ENCODE data around the gene CDK16. TPM values are rescaled to one million over a fixed set of nuclear protein-coding genes. Genes with fewer than 3 reads are reported as not detected.

Gene CDK16
- total and polyA plus RNA-seq, 2 of the 13 experiments (the other 11 are each of a cell fraction or from before 2014, with no cell fraction given): 64.5 to 225 TPM

DNA sequence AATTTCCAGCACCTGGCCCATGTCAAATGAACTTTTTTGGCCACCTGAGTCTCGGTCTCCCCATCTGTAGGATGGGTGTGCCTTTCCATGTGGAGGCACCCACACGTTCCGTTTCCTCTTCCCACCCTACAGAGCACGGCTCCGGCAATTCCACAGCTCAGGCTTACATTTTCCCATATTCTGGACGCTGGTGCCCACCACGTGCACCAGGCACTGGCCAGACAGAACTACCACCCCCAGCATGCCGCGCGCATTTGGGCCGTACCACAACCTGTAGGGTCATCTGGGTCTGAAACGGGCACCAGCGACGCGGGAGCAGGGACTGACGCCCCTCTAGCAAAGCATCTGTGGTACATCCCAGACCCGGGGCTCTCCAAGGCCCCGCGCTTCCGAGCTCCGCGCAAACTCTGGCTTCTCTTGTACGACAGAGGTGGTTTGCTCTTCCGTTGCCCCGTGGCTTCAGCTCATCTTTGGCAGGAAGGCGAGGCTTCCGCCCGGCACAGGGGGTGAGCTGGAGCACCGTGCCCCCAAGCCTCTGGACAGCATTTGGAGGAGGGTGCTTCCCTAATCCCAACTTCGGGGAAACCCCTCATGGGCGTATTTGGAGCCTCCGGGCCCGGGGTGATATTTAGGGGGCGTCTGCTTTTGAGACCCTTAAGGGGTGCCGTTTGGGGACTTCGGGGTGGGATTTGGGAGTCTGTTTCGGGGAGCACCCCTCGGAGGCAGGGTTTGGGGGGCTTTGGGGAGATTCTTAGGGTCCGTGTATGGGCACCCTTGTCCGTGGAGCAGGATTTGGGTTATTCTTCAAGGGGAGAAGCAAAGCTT lies 27.8 kb upstream of the CDK16 start (continued):
- TF ChIP-seq MIXL1 (CRISPR knock-in tag; IDR thresholded peaks at IDR 0.05): no peak
- peak; percentile 76 for TF ChIP-seq CREM (IDR thresholded peaks at IDR 0.05)
- TF ChIP-seq CREM (CRISPR knock-in tag; IDR thresholded peaks at IDR 0.05): no peak
- peak; percentile 65 for TF ChIP-seq ZFY (CRISPR knock-in tag; IDR thresholded peaks at IDR 0.05)
- TF ChIP-seq REPIN1 (CRISPR knock-in tag; IDR thresholded peaks at IDR 0.05; ENCODE audit: borderline replicate concordance, low read depth): peak; percentile 49; the same call in 1 of the 2 replicates
- no peak for TF ChIP-seq ZBTB40 (IDR thresholded peaks at IDR 0.05)
- TF ChIP-seq ZBTB40 (CRISPR knock-in tag; IDR thresholded peaks at IDR 0.05): peak; percentile 37; the same call in 1 of the 2 replicates
- TF ChIP-seq, protein P1, sequence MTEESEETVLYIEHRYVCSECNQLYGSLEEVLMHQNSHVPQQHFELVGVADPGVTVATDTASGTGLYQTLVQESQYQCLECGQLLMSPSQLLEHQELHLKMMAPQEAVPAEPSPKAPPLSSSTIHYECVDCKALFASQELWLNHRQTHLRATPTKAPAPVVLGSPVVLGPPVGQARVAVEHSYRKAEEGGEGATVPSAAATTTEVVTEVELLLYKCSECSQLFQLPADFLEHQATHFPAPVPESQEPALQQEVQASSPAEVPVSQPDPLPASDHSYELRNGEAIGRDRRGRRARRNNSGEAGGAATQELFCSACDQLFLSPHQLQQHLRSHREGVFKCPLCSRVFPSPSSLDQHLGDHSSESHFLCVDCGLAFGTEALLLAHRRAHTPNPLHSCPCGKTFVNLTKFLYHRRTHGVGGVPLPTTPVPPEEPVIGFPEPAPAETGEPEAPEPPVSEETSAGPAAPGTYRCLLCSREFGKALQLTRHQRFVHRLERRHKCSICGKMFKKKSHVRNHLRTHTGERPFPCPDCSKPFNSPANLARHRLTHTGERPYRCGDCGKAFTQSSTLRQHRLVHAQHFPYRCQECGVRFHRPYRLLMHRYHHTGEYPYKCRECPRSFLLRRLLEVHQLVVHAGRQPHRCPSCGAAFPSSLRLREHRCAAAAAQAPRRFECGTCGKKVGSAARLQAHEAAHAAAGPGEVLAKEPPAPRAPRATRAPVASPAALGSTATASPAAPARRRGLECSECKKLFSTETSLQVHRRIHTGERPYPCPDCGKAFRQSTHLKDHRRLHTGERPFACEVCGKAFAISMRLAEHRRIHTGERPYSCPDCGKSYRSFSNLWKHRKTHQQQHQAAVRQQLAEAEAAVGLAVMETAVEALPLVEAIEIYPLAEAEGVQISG (CRISPR knock-in tag; IDR thresholded peaks at IDR 0.05): peak; percentile 69
- peak; percentile 47; the same call in 1 of the 2 replicates for TF ChIP-seq SIN3A (IDR thresholded peaks at IDR 0.05; ENCODE audit: borderline replicate concordance, low read depth, low read length)
- no peak for TF ChIP-seq KDM5B (CRISPR knock-in tag; IDR thresholded peaks at IDR 0.05; ENCODE audit: borderline replicate concordance)
- TF ChIP-seq TBP (CRISPR knock-in tag; IDR thresholded peaks at IDR 0.05): 0 out of 2 replicates have a peak, but pooled peaks have one; percentile 36
- TF ChIP-seq YY1 (IDR thresholded peaks at IDR 0.05; ENCODE audit: insufficient read depth, insufficient replicate concordance, low read depth, low read length): peak; percentile 45
- TF ChIP-seq KMT2B (CRISPR knock-in tag; IDR thresholded peaks at IDR 0.05): peak; percentile 48; the same call in 1 of the 2 replicates
- TF ChIP-seq ZBTB1 (CRISPR knock-in tag; IDR thresholded peaks at IDR 0.05; ENCODE audit: borderline replicate concordance): no peak
- peak; percentile 40 for TF ChIP-seq PHF5A (CRISPR knock-in tag; IDR thresholded peaks at IDR 0.05; ENCODE audit: low read depth, unreplicated experiment)
- TF ChIP-seq FOXK2 (IDR thresholded peaks at IDR 0.05): peak; percentile 82
- TF ChIP-seq ZNF446 (CRISPR knock-in tag; IDR thresholded peaks at IDR 0.05): no peak
- TF ChIP-seq CREB1 (IDR thresholded peaks at IDR 0.05): peak; percentile 35; the same call in 1 of the 2 replicates
- peak; percentile 70 for TF ChIP-seq CREB1 (CRISPR knock-in tag; IDR thresholded peaks at IDR 0.05)
- 0 out of 2 replicates have a peak, but pooled peaks have one; percentile 11 for TF ChIP-seq KLF11 (CRISPR knock-in tag; IDR thresholded peaks at IDR 0.05)

Measured in HepG2 (cell line).